ENCODE measurements around the gene VAMP3.

Gene VAMP3

GRCh38 chr1:7821282-7821681 is 50.2 kb downstream of the VAMP3 start:
- DNase-seq = no peak

GRCh38 chr1:7824701-7825100 is 53.6 kb downstream of the VAMP3 start:
- DNase-seq = no peak

- DNase-seq = no peak
Observed at GRCh38 chr1:7826363-7826762, 55.3 kb downstream of the VAMP3 start.

GRCh38 chr1:7827126-7827955 is 56.2 kb downstream of the VAMP3 start:
- peak; percentile 17 for DNase-seq
